HepG2 (cell line): ENCODE measurements around the gene FBF1. TPM values are rescaled to one million over a fixed set of nuclear protein-coding genes. Genes with fewer than 3 reads are reported as not detected.

Experiments
- BRCA1 ChIP-seq: sonication (generic); formaldehyde crosslinking; IDR thresholded peaks from 2 replicates; pipeline ENCODE4 v1.4.0; 2020; ENCODE audit warnings: missing genetic modification reagents
- CEBPG ChIP-seq: IDR thresholded peaks from 2 replicates; pipeline ENCODE4 v1.6.1; 2016
- CENPX ChIP-seq: sonication (generic); formaldehyde crosslinking; IDR thresholded peaks from 2 replicates; pipeline ENCODE4 v1.9.0; 2021; ENCODE audit warnings: mild to moderate bottlenecking, missing genetic modification reagents, moderate library complexity
- CHD2 ChIP-seq: IDR thresholded peaks from 2 replicates; pipeline ENCODE4 v1.6.1; 2011; ENCODE audit warnings: low read depth, low read length, improper control_type of control experiment
- DBP ChIP-seq: sonication (generic); formaldehyde crosslinking; IDR thresholded peaks from 2 replicates; pipeline ENCODE4 v1.4.0; 2020; ENCODE audit warnings: missing genetic modification reagents; ENCODE audit errors: not compliant biosample characterization
- GMEB1 ChIP-seq: sonication (generic); formaldehyde crosslinking; IDR thresholded peaks from 2 replicates; pipeline ENCODE4 v1.5.1; 2020; ENCODE audit warnings: missing genetic modification reagents, mild to moderate bottlenecking, borderline replicate concordance
- HMG20A ChIP-seq: IDR thresholded peaks from 2 replicates; pipeline ENCODE4 v1.6.1; 2016; ENCODE audit warnings: borderline replicate concordance
- MAX ChIP-seq: IDR thresholded peaks from 2 replicates; pipeline ENCODE4 v1.6.1; 2012; ENCODE audit warnings: inconsistent platforms
- PTBP1 ChIP-seq: fragments of 200-400 bp; formaldehyde crosslinking; IDR thresholded peaks from 2 replicates; pipeline ENCODE4 v1.6.1; 2018; ENCODE audit warnings: low read length, low read depth; ENCODE audit not compliant: poor library complexity, severe bottlenecking
- RERE ChIP-seq: IDR thresholded peaks from 2 replicates; pipeline ENCODE4 v1.6.1; 2016; ENCODE audit warnings: low read depth, missing genetic modification reagents, missing compliant biosample characterization
- SSRP1 ChIP-seq: IDR thresholded peaks from 2 replicates; pipeline ENCODE4 v1.6.1; 2016; ENCODE audit warnings: control low read depth
- XRCC5 ChIP-seq: fragments of 200-400 bp; formaldehyde crosslinking; optimal IDR thresholded peaks from 2 replicates; pipeline ENCODE3; 2017; ENCODE audit warnings: mild to moderate bottlenecking, low read length
- ZNF10 ChIP-seq: sonication (generic); formaldehyde crosslinking; IDR thresholded peaks from 2 replicates; pipeline ENCODE4 v1.4.0; 2020; ENCODE audit warnings: mild to moderate bottlenecking, low read depth, missing genetic modification reagents, borderline replicate concordance
- ZNF12 ChIP-seq: sonication (generic); formaldehyde crosslinking; IDR thresholded peaks from 2 replicates; pipeline ENCODE4 v1.5.0; 2020; ENCODE audit warnings: missing genetic modification reagents
- ZNF281 ChIP-seq: sonication (generic); formaldehyde crosslinking; IDR thresholded peaks from 2 replicates; pipeline ENCODE4 v1.4.0; 2020; ENCODE audit warnings: missing genetic modification reagents, borderline replicate concordance
- ZNF761 ChIP-seq: sonication (generic); formaldehyde crosslinking; conservative IDR thresholded peaks from 2 replicates; pipeline ENCODE4 v1.4.0; 2020; ENCODE audit warnings: mild to moderate bottlenecking, missing genetic modification reagents
- polyA plus RNA-seq, 8 experiments: library from polyadenylated mRNA; depleted of rRNA in 3 of 8; stranded (reverse) in 7 of 8; unstranded in 1 of 8; fragments of >200 nt; fragmentation: Illumina TruSeq in 4 of 8; extraction: Trizol in 4 of 8; gene quantifications; 2 replicates each; pipeline versions ENCODE4 v1.2.1 to v1.2.3, GENCODE V29; 2011 to 2016; ENCODE audit warnings: low read depth in 4 of 8, missing spikeins in 1 of 8, mixed read lengths in 1 of 8; ENCODE audit not compliant: insufficient read depth in 1 of 8
- total RNA-seq, 5 experiments: library from RNA; depleted of rRNA; stranded (reverse); fragments of >200 nt; fragmentation: Illumina TruSeq; extraction: Trizol; gene quantifications; 2 replicates each; pipeline ENCODE4 v1.2.3, GENCODE V29; 2016; ENCODE audit warnings: low read depth in 1 of 5

The FBF1 gene
- total and polyA plus RNA-seq, 2 of the 13 experiments (the other 11 are each of a cell fraction or from before 2014, with no cell fraction given): 2.4 to 8.1 TPM

- peak; percentile 53 for TF ChIP-seq ZNF281 (CRISPR knock-in tag)
- TF ChIP-seq GMEB1 (CRISPR knock-in tag): peak; percentile 68; the same call in 1 of the 2 replicates
- TF ChIP-seq XRCC5: no peak
- TF ChIP-seq DBP: no peak
- TF ChIP-seq SSRP1: no peak; the same call in 1 of the 2 replicates
- peak; percentile 71 for TF ChIP-seq CHD2
- peak; percentile 83 for TF ChIP-seq MAX
- peak; percentile 43; the same call in 1 of the 2 replicates for TF ChIP-seq ZNF761 (CRISPR knock-in tag)
- no peak for TF ChIP-seq RERE (CRISPR knock-in tag)
- no peak for TF ChIP-seq ZNF12
- TF ChIP-seq BRCA1: no peak; the same call in 1 of the 2 replicates
- TF ChIP-seq CEBPG: 0 out of 2 replicates have a peak, but pooled peaks have one; percentile 5
- no peak for TF ChIP-seq PTBP1
- TF ChIP-seq HMG20A (CRISPR knock-in tag): no peak
- TF ChIP-seq CENPX: no peak
- no peak for TF ChIP-seq ZNF10 (CRISPR knock-in tag)
These were observed 62.5 kb downstream of the FBF1 start, which contains the start of gene TRIM47 (continued) for GRCh38 chr17:75878174-75878998.
